PFSK-1 (cell line): Measurements from ENCODE around the gene HSD17B12.

Experiments used
- FOXP2 ChIP-seq: optimal IDR thresholded peaks from 2 replicates; pipeline ENCODE3; 2011; ENCODE audit warnings: borderline replicate concordance, control low read depth, inconsistent platforms; ENCODE audit not compliant: insufficient read depth; ENCODE audit errors: extremely low read length, extremely low read depth
- POLR2AphosphoS5 ChIP-seq: IDR thresholded peaks from 2 replicates; pipeline ENCODE4 v1.6.1; 2012; ENCODE audit warnings: low read depth, mild to moderate bottlenecking, control low read depth, low read length, moderate library complexity
- REST ChIP-seq, 2 experiments: IDR thresholded peaks; 2 replicates each; pipeline versions ENCODE4 v1.6.1 to v1.8.0; 2011 to 2012; ENCODE audit warnings: low read depth in 2 of 2, low read length in 2 of 2, control low read depth in 1 of 2, inconsistent platforms in 1 of 2, mild to moderate bottlenecking in 1 of 2, moderate library complexity in 1 of 2; ENCODE audit not compliant: insufficient read depth in 1 of 2
- SIN3A ChIP-seq: IDR thresholded peaks from 2 replicates; pipeline ENCODE4 v1.6.1; 2012; ENCODE audit warnings: mild to moderate bottlenecking, low read length, moderate library complexity, borderline replicate concordance; ENCODE audit not compliant: insufficient read depth
- TAF1 ChIP-seq: IDR thresholded peaks from 2 replicates; pipeline ENCODE4 v1.6.1; 2012; ENCODE audit warnings: low read length, control low read depth, borderline replicate concordance; ENCODE audit not compliant: insufficient read depth

The HSD17B12 gene

GRCh38 chr11:43732225-43732624 is 51.7 kb downstream of the HSD17B12 start:
- no peak for TF ChIP-seq POLR2AphosphoS5
- no peak for TF ChIP-seq SIN3A
- TF ChIP-seq TAF1: no peak
- TF ChIP-seq REST (IDR thresholded peaks at IDR 0.05; ENCODE audit: insufficient read depth in 1 of 2, low read depth in 2 of 2, low read length in 2 of 2): no peak
- no peak for TF ChIP-seq FOXP2

- no peak for TF ChIP-seq SIN3A
- TF ChIP-seq REST (IDR thresholded peaks at IDR 0.05; ENCODE audit: insufficient read depth in 1 of 2, low read depth in 2 of 2, low read length in 2 of 2): no peak
- no peak for TF ChIP-seq FOXP2
- TF ChIP-seq TAF1: no peak
- TF ChIP-seq POLR2AphosphoS5: no peak
Observed at GRCh38 chr11:43734256-43734655, 53.7 kb downstream of the HSD17B12 start.

GRCh38 chr11:43735115-43735514 is 54.6 kb downstream of the HSD17B12 start:
- no peak for TF ChIP-seq POLR2AphosphoS5
- no peak for TF ChIP-seq TAF1
- no peak for TF ChIP-seq REST (IDR thresholded peaks at IDR 0.05; ENCODE audit: insufficient read depth in 1 of 2, low read depth in 2 of 2, low read length in 2 of 2)
- no peak for TF ChIP-seq SIN3A
- no peak for TF ChIP-seq FOXP2

- TF ChIP-seq TAF1 (no peak), FOXP2 (no peak), SIN3A (no peak), POLR2AphosphoS5 (no peak), REST (IDR thresholded peaks at IDR 0.05; ENCODE audit: insufficient read depth in 1 of 2, low read depth in 2 of 2, low read length in 2 of 2) (no peak)
Observed at GRCh38 chr11:43735961-43736360, 55.4 kb downstream of the HSD17B12 start.

DNA sequence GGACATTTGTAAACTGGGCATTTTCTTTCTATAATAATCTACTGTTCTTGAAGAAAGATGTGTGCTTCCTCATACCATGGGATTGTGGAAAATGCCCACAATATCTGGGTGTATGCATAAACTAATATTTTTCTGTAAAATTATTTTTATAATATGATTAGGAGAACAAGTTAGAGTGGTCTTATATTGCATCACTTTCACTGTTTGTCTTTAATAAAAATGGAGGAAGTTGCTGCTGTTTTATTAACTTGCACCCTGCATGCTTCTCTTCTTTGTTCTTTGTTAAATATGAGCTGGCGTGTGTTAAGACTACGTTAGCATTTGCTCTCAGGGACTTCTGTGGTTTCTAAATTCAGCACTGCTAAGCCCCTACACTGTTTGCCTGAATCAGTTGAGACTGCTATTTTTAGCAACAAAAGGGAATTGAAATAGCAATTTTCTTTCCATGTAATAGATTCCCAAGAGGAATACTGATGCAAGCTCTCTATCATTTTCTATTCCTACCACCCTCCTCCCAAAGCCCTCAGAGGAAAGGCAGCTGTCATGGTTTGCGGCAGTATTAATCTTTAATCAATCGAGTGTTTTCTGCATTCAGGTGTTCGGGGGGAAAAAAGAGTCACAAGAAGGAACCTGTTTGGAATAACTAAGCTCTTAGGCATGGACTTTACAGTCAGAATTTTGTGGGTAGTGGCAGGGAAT is 56.1 kb downstream of the HSD17B12 start:
- TF ChIP-seq REST (IDR thresholded peaks at IDR 0.05; ENCODE audit: insufficient read depth in 1 of 2, low read depth in 2 of 2, low read length in 2 of 2) (no peak), TAF1 (no peak), POLR2AphosphoS5 (no peak)
